ENCODE measurements around the gene CNTN2.

The CNTN2 gene

DNA sequence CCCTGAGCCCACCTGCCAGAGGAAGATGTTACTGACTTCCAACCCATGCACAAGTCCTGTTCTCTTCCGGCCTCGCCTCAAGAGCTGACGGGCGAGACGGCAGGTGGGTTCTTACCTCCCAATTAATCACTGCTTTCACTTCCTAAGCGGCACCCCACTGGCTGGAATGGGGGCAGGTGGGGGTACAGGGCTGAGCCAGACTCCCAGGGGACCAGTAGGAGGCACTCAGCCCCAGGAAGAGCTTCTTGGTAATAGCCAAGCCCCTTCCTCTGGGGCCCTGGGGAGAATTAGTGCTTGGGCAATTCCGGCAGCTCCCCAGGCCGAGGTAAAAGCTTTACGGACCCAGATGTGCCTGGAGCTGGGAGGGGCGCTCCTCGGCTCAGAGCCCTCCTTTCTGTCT lies 9.7 kb downstream of the CNTN2 start:
- no peak overlapping the region for H3K4me3 ChIP-seq (ENCODE audit: low read depth, low read length)

DNA sequence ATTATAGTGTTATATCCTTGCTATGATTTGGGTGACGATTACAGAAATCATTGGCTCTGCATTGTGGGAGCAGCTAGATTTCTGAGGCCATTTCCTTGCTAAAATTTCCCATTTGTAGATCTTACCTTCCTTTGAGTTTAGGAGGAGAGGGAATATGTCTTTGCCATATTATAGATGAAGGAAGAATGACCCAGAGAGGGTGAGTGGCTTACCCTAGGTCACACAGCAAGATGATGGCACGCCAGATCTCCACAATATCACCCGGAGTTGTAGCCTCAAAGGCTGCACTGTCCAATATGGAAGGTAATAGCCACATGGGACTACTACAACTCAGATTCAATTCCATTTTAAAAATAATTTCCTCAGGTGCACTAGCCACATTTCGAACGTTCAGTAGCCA lies 10.3 kb downstream of the CNTN2 start:
- no peak overlapping the region for H3K4me3 ChIP-seq (ENCODE audit: low read depth, low read length)

DNA sequence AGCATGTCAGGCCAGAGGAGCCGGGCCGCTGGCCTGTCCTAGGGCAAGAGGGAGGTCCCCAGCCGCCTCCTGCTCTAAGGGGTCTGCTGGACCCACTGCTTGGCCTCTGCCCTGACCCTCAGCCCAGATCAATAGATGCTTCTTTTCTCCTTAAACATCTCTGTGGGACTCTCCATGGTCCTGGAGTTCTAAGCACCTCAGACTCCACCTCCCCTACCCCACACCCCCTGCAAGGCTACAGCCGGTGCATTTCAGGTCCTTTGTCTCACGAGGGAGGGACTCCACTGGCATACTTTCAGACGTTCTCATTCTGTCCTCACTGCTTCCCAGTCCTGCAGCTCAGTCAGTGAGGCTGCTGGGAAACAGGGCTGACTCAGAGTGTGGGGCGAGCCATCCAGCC lies 11.0 kb downstream of the CNTN2 start:
- no peak overlapping the region for H3K4me3 ChIP-seq (ENCODE audit: low read depth, low read length)

DNA sequence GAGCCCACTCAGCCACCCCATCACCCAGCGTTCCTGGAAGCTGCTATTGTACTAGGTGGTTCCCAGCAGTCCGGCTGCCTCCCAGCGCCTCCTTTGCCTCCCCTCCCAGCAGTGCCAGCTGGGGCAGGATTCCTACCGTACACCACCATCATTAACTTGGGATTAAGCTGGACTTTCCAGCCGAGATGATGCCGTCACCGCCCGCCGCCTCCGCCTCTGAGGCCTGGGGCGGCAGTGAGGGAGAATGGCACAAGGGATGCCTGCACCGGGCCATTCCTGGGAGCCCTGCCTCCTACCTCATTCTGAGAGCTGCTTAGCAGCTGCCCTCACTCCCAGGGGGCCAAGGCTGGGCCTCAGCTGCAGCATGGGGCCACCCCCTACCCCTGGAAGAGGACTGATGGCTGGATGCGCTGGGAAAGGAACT lies 13.2 kb downstream of the CNTN2 start:
- no peak overlapping the region for H3K4me3 ChIP-seq (ENCODE audit: low read depth, low read length)

DNA sequence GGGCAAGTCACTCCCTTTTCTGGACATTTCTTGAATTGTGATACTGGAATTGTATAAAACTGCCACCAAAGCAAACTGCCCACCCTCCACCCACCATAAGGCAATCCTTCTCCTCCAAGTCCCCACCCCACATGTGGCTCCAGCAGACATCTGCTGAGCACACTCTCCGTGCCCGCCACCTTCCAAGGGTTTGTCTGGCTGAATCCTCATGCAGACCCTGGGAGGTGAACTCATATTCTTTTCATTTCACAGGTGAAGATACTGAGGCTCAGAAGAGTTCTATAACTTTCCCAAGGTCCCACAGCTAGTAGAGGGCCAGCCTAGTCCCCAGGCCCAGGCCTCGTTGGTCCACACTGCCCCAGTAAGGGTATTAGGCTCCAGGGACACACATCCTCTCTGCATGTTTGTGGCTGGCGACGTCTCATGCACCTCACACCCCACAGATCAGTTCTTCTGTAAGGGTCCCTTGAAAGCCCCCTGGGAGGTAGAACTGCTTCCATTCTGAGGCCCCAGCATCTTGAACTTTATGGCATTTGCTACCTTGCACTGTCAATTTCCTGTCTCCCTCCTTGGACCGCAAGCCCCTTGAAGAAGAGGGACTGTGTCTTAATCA lies 14.1 kb downstream of the CNTN2 start:
- no peak overlapping the region for H3K4me3 ChIP-seq (ENCODE audit: low read depth, low read length)

DNA sequence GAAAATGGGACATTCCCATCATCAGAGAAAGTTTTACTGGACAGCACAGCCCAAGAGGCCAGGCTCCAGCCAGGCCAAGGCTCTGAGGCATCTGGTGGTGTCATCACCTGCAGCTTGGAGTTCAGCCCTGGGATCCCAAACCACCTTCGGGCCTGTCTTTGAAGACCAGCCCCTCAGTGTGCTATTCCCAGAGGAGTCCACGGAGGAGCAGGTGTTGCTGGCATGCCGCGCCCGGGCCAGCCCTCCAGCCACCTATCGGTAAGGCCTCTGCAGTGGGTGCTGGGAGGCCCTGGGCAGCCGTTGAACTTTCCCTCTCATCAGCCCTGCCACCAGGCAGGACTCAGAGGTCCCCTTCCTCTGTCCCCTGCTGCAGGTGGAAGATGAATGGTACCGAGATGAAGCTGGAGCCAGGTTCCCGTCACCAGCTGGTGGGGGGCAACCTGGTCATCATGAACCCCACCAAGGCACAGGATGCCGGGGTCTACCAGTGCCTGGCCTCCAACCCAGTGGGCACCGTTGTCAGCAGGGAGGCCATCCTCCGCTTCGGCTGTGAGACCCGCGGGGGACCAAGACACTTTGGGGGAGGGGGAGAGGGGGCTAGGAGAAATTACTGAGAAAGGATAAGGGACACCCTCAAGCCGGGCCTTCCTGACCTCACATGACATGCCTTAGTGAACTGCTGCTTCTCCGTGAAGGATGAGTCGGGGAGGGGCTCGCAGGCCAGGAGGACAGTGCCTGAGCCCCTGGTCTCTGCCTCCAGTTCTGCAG lies 15.0 kb downstream of the CNTN2 start:
- H3K4me3 ChIP-seq (ENCODE audit: low read depth, low read length), result no peak overlapping the region

DNA sequence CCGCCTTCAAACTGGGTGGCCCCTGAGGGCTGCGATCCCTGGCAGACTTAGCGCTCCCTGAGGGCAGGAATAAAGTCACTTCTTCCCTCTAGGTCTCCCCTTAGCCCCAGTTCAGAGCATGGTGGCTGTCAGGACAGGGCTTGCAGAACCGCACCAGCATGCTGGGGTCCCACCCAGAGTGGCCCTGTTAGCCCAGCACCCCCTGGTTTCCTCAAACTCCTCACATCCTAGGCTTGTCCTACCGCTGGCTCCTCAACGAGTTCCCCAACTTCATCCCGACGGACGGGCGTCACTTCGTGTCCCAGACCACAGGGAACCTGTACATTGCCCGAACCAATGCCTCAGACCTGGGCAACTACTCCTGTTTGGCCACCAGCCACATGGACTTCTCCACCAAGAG lies 15.8 kb downstream of the CNTN2 start:
- H3K4me3 ChIP-seq (ENCODE audit: low read depth, low read length), result no peak overlapping the region

DNA sequence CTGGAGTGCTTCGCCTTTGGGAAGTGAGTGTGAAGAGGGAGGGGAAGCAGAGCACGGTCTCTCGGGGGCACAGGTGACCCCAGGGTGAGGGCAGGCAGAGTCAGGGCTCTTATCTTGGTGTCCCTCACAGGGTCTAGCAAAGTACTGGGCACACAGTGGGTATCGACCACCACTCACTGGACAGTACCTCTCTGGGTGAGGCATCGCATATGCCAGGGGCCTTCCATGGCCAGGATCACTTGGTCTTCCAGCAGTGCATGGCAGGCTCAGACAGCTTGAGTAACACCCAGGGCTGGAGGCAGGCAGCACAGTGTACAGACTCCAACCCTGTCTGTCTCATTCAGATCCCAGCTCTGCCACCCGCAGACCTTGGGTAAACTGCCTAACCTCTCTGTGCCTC lies 16.6 kb downstream of the CNTN2 start:
- no peak overlapping the region for H3K4me3 ChIP-seq (ENCODE audit: low read depth, low read length)

DNA sequence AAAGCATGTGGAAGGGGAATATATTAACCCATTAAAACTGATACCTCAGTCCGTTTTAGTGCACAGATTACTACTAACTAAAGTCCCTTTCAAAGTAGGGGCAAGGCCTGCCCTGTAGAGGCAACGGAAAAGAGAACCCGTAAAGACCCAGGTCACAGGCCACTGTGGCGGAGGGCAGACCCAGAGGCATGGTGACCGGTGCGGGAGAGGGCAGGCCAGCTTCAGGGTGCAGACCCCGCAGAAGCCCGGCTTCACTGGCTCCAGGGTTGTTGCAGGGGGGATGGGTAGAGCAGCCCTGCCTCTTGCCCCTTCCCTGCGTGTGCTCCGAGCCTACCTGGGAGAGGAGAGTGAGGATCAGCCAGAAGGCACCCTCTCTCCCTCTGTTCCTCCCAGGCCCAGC lies 17.7 kb downstream of the CNTN2 start:
- no peak overlapping the region for H3K4me3 ChIP-seq (ENCODE audit: low read depth, low read length)

DNA sequence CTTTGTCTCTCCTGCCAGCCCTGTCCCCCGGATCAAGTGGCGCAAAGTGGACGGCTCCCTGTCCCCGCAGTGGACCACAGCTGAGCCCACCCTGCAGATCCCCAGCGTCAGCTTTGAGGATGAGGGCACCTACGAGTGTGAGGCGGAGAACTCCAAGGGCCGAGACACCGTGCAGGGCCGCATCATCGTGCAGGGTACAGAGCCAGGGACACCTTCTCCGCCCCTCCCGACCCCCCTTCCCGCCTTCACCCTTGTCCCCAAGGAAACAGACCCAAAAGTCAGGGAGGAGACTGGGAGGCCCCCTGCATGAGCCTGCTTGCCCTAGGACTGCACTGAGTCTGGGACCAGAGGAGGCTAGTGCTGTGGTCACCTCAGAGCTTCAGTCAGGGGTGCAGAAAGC lies 18.2 kb downstream of the CNTN2 start:
- H3K4me3 ChIP-seq (ENCODE audit: low read depth, low read length), result no peak overlapping the region

DNA sequence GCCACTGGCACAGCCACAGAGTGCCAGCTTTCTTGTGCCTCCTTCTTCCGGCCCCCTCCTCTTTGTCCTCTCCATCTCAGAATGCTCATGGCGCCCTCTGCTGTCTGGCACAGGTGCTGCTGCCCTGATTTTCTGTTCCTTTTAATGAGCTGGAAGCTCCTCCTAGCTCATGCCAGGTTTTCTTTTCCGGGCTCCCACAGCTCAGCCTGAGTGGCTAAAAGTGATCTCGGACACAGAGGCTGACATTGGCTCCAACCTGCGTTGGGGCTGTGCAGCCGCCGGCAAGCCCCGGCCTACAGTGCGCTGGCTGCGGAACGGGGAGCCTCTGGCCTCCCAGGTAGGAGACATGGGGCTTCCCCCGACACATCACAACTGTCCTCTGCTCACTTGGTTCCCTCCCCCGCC lies 18.7 kb downstream of the CNTN2 start:
- H3K4me3 ChIP-seq (ENCODE audit: low read depth, low read length), result no peak overlapping the region

DNA sequence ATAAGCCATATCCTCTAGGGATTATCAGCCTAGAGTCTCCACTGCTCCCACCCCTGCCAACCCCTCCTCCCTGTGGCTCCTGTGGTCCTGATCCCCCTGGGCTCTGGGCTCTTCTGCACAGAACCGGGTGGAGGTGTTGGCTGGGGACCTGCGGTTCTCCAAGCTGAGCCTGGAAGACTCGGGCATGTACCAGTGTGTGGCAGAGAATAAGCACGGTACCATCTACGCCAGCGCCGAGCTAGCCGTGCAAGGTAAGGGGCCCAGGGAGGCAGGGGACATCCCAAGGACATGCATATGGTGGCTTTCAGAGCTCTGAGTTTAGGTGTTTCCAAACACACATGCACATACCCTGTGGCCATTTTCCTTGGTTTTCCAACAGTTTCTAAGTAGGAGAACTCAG lies 19.3 kb downstream of the CNTN2 start:
- H3K4me3 ChIP-seq (ENCODE audit: low read depth, low read length), result no peak overlapping the region

DNA sequence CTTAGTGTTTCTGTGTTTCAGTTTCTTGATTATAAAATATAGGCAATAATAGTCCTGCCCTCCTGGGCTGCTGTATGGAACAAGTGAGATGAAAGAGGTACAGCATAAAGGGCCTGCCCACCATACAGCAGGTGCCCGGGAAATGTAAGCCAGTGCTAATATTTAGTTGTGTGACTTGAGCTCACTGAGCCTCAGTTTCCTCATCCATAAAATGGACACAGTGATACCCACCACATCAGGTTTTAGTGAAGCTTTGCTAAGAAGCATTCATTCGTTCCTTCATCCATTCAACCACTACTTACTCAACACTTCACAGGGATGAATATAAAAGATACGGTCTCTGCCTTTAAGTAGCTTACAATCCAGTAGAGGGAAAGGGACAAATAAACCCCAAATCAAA lies 19.9 kb downstream of the CNTN2 start:
- no peak overlapping the region for H3K4me3 ChIP-seq (ENCODE audit: low read depth, low read length)

DNA sequence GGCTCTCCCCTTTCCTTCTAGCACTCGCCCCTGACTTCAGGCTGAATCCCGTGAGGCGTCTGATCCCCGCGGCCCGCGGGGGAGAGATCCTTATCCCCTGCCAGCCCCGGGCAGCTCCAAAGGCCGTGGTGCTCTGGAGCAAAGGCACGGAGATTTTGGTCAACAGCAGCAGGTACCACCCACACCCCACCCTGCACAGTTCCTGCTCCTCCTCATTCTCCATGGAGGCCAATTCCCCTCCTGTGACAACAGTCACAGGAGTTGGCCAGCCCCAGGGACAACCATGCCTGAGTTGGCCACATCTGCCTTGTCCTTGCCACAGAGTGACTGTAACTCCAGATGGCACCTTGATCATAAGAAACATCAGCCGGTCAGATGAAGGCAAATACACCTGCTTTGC lies 21.3 kb downstream of the CNTN2 start:
- no peak overlapping the region for H3K4me3 ChIP-seq (ENCODE audit: low read depth, low read length)

DNA sequence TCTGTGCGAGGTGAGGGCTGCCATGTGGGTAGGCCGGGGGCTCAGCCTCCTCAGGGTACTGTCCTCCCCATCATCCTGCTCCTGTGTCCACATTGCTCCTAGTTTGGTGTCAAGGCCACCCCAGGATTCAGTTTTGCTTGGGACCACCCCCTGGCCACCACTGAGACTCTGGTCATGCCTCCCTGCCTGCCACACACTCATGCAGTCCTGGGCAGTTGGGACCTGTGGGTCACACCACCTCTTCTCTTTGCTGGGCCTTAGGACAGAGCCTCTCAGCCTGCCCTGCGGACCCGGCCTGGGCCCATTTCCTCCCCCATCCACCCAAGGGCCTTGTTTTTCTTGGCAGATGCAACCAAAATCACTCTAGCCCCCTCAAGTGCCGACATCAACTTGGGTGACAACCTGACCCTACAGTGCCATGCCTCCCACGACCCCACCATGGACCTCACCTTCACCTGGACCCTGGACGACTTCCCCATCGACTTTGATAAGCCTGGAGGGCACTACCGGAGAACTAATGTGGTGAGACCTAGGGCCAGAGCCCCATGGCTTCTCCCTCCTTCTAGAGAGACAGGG lies 21.8 kb downstream of the CNTN2 start:
- no peak overlapping the region for H3K4me3 ChIP-seq (ENCODE audit: low read depth, low read length)

DNA sequence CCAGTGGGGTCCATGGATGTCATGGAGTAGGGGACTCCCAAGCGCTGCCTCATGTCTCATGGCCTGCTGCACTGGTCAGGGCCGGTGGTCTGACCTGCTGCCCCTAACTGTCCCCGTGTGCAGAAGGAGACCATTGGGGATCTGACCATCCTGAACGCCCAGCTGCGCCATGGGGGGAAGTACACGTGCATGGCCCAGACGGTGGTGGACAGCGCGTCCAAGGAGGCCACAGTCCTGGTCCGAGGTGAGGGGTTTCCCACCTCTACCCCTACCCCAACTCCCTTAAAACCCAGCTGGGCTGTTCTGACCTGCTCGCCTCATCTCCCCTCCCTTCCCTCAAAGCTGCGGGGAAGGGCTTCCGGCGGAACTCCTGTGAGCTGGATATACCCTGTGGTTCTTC lies 22.7 kb downstream of the CNTN2 start:
- H3K4me3 ChIP-seq (ENCODE audit: low read depth, low read length), result no peak overlapping the region

DNA sequence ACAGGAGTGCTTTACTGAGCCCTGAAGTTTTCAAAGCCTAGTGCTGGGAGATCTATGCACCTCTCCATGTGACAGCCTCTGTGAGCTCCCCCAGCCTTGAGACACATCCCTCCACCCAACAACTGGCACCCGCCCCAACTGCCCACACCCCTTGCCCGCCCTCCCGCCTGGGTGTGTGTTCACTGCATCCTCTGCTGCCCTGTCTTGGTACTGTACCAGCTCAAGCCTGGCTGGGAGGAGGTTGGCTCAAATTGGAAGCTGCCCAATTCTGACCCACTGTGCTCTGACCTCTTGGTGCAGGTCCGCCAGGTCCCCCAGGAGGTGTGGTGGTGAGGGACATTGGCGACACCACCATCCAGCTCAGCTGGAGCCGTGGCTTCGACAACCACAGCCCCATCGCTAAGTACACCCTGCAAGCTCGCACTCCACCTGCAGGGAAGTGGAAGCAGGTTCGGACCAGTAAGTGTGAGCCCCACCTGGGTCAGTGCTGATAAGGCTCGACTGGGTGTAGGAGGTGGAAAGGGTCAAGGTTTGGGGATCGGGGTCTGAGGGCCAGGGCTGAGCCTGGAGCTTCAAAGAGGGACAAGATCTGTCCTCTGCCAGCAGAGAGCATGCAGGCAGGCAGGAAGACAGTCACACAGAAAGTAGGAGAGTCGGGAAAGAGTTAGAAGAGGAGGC lies 23.3 kb downstream of the CNTN2 start:
- no peak overlapping the region for H3K4me3 ChIP-seq (ENCODE audit: low read depth, low read length)

DNA sequence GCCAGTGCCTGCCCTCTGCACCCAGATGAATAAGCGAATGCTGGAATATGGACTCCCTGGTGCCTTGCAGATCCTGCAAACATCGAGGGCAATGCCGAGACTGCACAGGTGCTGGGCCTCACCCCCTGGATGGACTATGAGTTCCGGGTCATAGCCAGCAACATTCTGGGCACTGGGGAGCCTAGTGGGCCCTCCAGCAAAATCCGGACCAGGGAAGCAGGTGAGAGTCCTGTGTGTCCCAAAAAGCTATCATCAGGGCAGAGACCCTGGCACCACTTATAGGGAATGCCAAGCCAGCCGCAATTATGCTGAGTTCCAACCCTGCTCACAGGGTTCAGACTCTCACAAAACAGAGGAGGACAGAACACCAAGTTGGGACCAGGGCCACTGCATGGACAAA lies 24.0 kb downstream of the CNTN2 start:
- no peak overlapping the region for H3K4me3 ChIP-seq (ENCODE audit: low read depth, low read length)

DNA sequence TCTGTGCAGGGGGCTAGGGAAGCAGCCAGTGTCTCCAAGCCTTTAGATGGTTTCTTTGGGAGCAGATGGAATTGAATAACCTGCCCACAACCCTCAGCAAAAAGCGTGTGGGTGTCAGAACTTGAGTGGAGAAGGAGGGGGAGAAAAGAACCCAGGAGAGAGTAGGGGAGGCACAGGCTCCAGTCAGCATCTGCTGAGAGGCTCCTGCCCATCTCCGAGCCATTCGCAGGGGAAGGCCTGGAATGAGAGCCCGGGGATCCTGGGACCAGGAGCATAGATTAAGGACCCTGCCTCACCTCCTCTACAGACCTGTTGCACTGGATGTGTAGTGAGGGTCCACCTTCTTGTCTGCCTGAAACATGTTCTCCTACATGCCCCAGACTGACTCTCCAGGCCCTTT lies 25.0 kb downstream of the CNTN2 start:
- no peak overlapping the region for H3K4me3 ChIP-seq (ENCODE audit: low read depth, low read length)

DNA sequence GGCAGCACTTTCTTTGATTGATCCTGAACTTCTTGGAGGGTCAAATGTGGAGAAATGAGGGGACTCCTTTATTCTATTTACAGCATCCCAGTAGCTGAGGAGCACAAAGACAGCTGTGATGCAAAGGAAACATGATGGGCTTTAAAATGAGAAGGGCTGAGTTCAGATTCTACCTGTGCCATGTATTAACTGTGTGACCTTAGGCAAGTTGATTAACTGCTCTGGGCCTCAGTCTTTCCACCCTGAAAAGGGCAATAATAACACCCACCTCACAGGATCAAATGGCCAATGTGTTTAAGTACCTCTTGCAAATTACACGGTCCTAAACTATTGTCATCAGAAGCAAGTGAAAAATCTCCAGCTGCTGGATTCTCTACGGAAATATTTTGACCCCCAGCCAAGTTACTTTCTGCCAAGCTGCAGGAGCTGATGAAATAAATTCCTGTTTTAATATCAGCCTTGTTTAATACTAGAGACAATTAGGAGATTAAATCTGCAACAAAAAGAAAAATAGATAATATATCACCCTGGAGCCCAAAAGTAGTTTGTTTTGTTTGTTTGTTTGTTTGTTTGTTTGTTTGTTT lies 25.5 kb downstream of the CNTN2 start:
- no peak overlapping the region for H3K4me3 ChIP-seq (ENCODE audit: low read depth, low read length)

DNA sequence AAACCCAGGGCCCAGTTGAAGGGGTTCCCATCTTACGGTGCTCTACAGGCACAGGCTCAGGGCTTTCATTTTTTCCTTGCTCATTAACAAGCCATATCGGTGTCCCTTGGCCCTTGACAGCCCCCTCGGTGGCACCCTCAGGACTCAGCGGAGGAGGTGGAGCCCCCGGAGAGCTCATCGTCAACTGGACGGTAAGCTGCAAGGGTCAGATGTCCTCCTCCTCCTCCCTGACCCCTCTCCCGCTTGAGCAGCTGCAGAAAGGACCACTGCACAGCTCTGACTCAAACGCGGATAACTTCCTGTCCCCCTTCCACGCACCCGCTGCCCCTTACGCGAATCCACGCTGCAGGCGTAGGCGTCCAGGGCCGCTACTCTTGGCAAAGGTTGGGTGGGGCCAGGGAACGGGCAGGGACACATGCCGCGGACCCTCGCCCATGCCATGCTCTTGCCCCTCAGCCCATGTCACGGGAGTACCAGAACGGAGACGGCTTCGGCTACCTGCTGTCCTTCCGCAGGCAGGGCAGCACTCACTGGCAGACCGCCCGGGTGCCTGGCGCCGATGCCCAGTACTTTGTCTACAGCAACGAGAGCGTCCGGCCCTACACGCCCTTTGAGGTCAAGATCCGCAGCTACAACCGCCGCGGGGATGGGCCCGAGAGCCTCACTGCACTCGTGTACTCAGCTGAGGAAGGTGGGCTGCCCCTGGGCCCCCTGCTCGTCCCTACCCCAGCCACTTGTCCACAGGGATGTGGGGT lies 26.5 kb downstream of the CNTN2 start:
- H3K4me3 ChIP-seq (ENCODE audit: low read depth, low read length), result no peak overlapping the region
